Measurements from ENCODE around the gene BMI1.

- TF ChIP-seq CTCF (conservative IDR thresholded peaks at IDR 0.05; ENCODE audit: low read depth, low read length): no peak
- TF ChIP-seq EZH2 (IDR thresholded peaks at IDR 0.05; ENCODE audit: low read length, unreplicated experiment): no peak
These were observed 23.9 kb downstream of the BMI1 start for GRCh38 chr10:22344781-22345300.

Measured in PC-3 (cell line).